Activated naive CD4-positive, alpha-beta T cell treated with anti-CD3 and anti-CD28 coated beads, Interleukin-2, amount 50 U/mL, for 24 hours (primary cell): ENCODE results near the gene POC1B.

Experiments
- H3K27ac Mint-ChIP-seq: one replicate; pipeline ENCODE4 v1.8.0; 2021; ENCODE audit warnings: mild to moderate bottlenecking, mixed read lengths
- H3K27me3 Mint-ChIP-seq: one replicate; pipeline ENCODE4 v1.8.0; 2021; ENCODE audit warnings: mixed read lengths
- H3K36me3 Mint-ChIP-seq: one replicate; pipeline ENCODE4 v1.8.0; 2021; ENCODE audit warnings: mixed read lengths
- H3K4me1 Mint-ChIP-seq: one replicate; pipeline ENCODE4 v1.8.0; 2021; ENCODE audit warnings: mixed read lengths
- H3K4me3 Mint-ChIP-seq: one replicate; pipeline ENCODE4 v1.8.0; 2021; ENCODE audit warnings: mild to moderate bottlenecking, mixed read lengths
- H3K9me3 Mint-ChIP-seq: one replicate; pipeline ENCODE4 v1.8.0; 2021; ENCODE audit warnings: mixed read lengths

POC1B gene

DNA sequence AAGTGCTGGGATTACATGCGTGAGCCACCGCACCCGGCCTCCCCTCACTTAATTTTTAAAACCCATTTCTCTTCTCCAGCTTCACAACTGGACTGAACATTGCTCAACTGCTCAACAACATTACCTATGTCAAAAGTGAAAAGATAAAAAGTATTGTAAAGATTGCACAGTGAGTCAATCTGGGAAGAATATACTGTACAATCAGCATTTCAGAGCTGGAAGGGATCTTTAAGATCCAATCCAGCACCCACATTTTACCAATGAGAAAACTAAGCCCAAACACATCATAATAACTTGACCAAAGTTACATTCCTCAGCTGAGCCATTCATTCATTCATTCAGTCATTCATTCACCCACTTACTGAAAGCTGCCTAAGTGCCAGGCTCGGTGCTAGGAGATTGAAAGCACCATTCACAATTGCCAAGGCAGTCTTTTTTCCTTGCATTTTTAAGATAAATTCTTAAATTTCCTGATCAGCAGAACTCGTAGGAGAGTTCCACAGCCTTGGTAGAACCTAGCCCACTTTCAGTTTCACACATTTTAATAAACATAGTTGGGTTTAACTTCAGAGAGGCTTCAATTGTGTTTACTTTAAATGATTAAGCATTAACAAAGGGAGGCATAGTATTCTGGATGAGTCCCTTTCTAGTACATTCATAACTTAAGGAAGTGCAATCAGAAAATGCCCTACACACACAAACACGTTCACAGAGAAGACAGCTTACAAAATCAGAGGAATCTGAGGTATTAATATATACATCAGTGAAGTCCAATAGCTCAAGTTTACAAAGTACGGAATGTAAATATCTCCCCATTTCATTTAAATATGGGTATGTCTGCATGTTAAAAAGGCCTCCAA lies 4.3 kb downstream of the POC1B start:
- H3K27ac Mint-ChIP-seq: no peak overlapping the region
- no peaks in the 10 kb centered on the region for H3K9me3 Mint-ChIP-seq
- no peaks in the 10 kb centered on the region for H3K27me3 Mint-ChIP-seq
- peaks cover 62% of the 10 kb centered on the region for H3K4me1 Mint-ChIP-seq
- H3K4me3 Mint-ChIP-seq: peak overlapping the region; percentile 63
- peaks cover 16% of the 10 kb centered on the region for H3K36me3 Mint-ChIP-seq

DNA sequence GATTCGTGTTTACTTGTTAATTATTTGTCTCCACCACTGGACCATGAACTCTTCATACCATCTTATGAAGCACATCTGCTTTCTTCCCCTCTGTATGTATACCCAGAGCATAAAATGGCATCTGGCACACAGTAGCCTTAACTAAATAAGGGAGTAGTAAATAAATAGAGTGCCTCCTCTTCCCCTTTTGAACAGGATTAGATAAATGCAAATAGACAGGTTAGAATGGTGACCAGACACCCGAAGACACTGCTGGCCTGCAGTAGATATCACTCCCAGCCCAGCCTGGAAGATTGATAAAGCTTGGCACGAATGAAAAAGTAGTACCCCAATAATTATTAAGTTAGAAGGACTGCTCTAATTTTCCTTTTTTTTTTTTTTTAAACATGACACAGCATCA lies 8.1 kb downstream of the POC1B start:
- no peaks in the 10 kb centered on the region for H3K9me3 Mint-ChIP-seq
- peaks cover 35% of the 10 kb centered on the region for H3K4me1 Mint-ChIP-seq
- H3K27ac Mint-ChIP-seq: no peak overlapping the region
- peaks cover 5% of the 10 kb centered on the region for H3K36me3 Mint-ChIP-seq
- no peak overlapping the region for H3K4me3 Mint-ChIP-seq
- H3K27me3 Mint-ChIP-seq: no peaks in the 10 kb centered on the region

DNA sequence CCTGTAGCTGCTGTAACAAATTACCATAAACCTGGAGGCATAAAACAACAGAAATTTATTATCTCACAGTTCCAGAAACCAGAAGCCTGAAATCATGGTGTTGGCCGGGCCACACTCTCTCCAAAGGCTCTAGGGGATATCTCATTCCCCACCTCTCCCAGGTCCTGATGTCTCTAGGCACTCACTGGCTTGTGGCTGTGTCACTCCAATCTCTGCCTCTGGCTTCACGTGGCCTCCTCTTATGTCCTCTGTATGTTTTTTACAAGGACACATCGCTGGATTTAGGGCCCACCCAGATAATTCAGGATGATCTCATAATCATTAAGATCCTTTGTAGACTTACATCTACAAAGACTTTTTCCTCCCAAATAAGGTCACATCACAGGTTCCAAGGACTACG lies 9.2 kb downstream of the POC1B start:
- Mint-ChIP-seq H3K27me3 (no peaks in the 10 kb centered on the region), H3K27ac (no peak overlapping the region), H3K9me3 (no peaks in the 10 kb centered on the region), H3K4me3 (no peak overlapping the region), H3K4me1 (peaks cover 24% of the 10 kb centered on the region), H3K36me3 (peaks cover 2% of the 10 kb centered on the region)

DNA sequence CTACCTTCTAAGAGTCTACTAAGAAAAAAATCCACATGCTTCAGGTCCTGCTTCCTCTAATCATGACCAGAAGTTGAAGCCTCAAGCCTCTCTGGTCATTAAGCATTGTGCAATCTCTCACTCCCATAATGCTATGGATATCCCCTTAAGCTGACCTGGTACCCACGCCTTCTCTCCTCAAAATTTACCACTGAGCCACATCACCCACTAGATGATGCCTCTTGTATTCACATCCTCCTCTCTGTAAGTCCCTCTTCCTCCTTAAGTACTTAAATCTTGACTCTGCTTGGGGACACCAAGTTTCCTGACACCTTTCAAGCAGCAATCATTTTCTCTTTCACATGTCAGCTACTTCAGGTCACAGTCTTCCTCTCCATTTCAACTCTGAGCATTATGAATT lies 11.1 kb downstream of the POC1B start:
- Mint-ChIP-seq H3K27ac (no peak overlapping the region), H3K4me1 (peaks cover 12% of the 10 kb centered on the region), H3K27me3 (no peaks in the 10 kb centered on the region), H3K36me3 (no peaks in the 10 kb centered on the region), H3K9me3 (no peaks in the 10 kb centered on the region), H3K4me3 (no peak overlapping the region)

DNA sequence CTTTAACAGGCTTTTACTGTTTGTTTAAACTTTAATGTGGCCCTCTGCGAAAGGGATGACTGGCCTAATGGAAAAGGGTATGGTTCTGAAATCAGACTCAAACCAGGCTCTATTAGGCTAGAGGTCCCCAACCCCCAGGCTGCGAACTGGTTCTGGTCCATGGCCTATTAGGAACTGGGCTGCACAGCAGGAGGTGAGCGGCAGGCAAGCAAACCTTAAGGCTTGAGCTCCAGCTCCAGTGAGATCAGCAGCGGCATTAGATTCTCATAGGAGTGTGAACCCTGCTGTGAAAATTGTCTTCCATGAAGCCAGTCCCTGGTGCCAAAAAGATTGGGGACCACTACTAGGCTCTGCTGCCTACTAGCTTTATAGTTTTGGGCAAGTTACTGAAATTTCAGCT lies 12.3 kb downstream of the POC1B start:
- Mint-ChIP-seq H3K27ac (no peak overlapping the region), H3K4me1 (peaks cover 6% of the 10 kb centered on the region), H3K36me3 (no peaks in the 10 kb centered on the region), H3K27me3 (no peaks in the 10 kb centered on the region), H3K9me3 (no peaks in the 10 kb centered on the region), H3K4me3 (no peak overlapping the region)

DNA sequence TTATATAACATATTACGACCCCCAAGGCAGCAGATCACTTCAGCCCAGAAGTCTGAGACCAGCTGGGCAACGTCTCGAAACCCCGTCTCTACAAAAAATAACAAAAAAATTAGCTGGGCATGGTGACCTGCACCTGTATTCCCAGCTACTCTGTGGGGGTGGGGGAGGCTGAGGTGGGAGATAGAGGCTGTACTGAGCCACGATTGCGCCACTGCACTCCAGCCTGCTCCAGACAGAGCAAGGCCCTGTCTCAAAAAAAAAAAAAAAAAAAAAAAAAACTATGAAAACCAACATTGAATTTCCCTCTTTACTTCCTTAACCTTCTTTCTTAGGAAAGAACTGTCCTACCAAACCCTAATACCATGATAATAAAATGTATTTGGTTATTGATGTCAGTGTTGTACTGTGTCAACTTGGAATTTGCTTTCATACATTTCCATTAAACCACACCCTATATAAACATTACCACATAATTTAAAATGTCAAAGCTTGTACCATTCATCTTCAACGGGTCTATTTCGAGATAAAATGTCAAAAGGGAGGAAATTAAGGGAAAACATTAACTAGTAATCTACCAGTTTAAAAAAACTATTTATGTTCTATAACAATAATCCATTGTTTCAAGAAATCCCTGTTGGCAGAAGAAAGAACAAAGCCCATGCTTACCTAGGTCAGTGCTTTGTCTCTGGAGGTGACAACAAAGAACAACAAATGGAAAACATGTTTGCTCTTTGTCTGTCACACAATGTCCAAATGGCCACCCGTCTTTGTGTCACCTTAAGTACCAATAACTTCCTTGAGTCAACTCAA lies 18.6 kb downstream of the POC1B start:
- Mint-ChIP-seq H3K36me3 (peaks cover 6% of the 10 kb centered on the region), H3K9me3 (no peaks in the 10 kb centered on the region), H3K27me3 (no peaks in the 10 kb centered on the region), H3K4me1 (peaks cover 11% of the 10 kb centered on the region), H3K27ac (no peak overlapping the region), H3K4me3 (no peak overlapping the region)

DNA sequence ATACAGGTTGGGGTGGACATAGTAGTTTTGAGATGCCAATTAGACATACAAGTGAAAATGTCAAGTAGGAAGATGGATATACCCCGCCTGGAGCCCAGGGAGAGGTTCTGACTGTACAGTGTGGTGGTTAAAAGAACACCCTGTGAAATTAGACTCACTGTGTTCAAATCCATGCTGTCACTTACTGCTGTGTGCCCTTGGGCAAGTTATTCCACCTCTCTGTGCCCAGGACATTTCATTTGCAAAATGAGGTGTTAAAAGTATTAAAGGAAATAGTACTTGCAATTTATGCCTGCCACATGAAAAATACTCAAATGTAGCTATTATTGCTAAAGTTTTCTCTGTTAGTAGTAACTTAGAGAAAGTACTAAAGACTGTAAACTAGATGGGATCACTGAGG lies 19.8 kb downstream of the POC1B start:
- peaks cover 10% of the 10 kb centered on the region for H3K36me3 Mint-ChIP-seq
- no peaks in the 10 kb centered on the region for H3K27me3 Mint-ChIP-seq
- peaks cover 16% of the 10 kb centered on the region for H3K4me1 Mint-ChIP-seq
- H3K27ac Mint-ChIP-seq: peak overlapping the region; percentile 21
- no peaks in the 10 kb centered on the region for H3K9me3 Mint-ChIP-seq
- no peak overlapping the region for H3K4me3 Mint-ChIP-seq

DNA sequence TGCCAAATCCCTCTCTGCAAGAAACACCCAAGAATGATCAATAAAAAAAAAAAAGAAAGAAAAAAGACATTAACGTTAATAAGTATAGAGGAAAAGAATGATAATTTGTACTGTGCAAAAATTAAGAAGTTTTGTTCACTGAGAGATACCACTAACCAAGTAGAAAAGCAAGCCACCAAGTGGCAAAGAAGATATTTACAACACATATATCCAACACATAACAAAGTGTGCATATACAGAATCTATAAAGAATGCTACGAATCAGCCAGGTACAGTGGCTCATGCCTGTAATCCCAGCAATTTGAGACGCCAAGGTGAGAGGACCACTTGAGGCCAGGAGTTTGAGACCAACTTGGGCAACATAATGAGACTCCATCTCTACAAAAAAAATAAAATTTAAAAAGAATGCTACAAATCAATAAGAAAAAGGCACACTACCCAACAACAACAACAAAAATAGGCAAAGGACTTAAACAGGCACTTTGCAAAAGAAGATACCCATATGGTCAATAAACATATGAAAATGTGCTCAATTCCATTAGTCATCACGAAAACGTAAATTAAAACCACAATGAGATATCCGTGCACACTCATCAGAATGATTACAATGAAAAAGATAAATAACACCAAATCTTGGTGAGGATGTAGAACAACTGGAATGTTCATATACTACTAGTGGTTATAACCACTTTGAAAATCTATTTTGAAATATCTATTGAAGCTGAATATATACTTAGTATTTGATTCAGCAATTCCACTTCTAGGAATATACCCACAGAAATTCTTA lies 21.1 kb downstream of the POC1B start:
- peaks cover 16% of the 10 kb centered on the region for H3K4me1 Mint-ChIP-seq
- H3K9me3 Mint-ChIP-seq: no peaks in the 10 kb centered on the region
- H3K27me3 Mint-ChIP-seq: no peaks in the 10 kb centered on the region
- H3K27ac Mint-ChIP-seq: no peak overlapping the region
- H3K4me3 Mint-ChIP-seq: no peak overlapping the region
- peaks cover 13% of the 10 kb centered on the region for H3K36me3 Mint-ChIP-seq

DNA sequence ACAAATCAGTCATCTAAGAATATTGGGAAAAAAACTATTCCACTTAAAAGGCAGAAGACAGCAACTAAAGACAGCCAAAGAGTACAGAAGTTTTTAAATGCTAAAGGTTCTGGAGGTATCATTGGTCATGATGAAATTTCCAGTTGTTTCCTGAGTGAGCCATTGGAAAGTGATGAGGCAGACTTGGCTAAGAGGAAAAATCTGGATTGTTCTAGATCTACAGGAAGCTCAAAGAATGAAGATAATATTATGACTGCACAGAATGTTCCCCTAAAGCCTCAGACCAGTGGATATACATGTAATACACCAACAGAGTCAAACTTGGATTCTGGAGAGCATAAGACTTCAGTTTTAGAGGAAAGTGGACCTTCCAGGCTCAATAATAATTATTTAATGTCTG lies 24.1 kb downstream of the POC1B start:
- Mint-ChIP-seq H3K27me3 (no peaks in the 10 kb centered on the region), H3K9me3 (no peaks in the 10 kb centered on the region), H3K4me1 (peaks cover 16% of the 10 kb centered on the region), H3K27ac (no peak overlapping the region), H3K4me3 (no peak overlapping the region), H3K36me3 (peaks cover 16% of the 10 kb centered on the region)

DNA sequence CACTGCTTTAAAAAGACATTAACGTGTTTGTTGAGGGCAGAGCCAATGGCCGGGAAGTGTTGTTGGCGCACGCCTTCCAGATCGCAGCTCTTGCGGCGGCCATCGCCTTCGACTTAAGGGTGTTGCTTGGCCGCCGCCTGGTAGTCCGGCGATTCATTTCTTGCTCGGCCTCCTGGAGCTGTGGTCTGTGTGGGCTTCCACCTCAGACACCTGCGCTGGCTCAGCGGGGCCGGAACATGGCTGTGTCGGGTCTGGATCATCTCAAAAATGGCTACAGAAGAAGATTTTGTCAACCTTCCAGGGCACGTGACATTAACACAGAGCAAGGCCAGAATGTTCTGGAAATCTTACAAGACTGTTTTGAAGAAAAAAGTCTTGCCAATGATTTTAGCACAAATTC lies 26.0 kb downstream of the POC1B start:
- Mint-ChIP-seq H3K9me3 (no peaks in the 10 kb centered on the region), H3K27ac (no peak overlapping the region), H3K4me1 (peaks cover 18% of the 10 kb centered on the region), H3K27me3 (no peaks in the 10 kb centered on the region), H3K4me3 (no peak overlapping the region), H3K36me3 (peaks cover 21% of the 10 kb centered on the region)

DNA sequence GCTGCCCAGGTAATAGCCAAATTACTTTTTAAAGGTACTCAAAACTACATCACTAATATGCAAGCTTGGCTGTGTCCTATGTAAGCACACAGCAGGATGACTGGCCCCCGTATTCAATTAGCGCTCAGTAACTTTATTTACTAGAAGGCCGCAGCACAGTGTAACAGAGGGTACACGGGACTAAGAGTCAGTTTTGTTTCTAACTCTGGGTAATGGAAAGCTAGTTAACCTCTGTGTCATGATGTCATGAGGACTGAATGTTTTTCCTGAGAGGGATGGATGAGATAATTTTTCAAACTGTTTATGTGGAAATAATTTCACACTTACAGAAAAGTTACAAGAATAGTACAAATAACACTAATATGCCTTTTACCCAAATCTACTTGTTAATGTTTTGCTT lies 28.4 kb downstream of the POC1B start:
- H3K27ac Mint-ChIP-seq: no peak overlapping the region
- H3K9me3 Mint-ChIP-seq: no peaks in the 10 kb centered on the region
- H3K4me1 Mint-ChIP-seq: peaks cover 28% of the 10 kb centered on the region
- no peak overlapping the region for H3K4me3 Mint-ChIP-seq
- peaks cover 25% of the 10 kb centered on the region for H3K36me3 Mint-ChIP-seq
- H3K27me3 Mint-ChIP-seq: no peaks in the 10 kb centered on the region

DNA sequence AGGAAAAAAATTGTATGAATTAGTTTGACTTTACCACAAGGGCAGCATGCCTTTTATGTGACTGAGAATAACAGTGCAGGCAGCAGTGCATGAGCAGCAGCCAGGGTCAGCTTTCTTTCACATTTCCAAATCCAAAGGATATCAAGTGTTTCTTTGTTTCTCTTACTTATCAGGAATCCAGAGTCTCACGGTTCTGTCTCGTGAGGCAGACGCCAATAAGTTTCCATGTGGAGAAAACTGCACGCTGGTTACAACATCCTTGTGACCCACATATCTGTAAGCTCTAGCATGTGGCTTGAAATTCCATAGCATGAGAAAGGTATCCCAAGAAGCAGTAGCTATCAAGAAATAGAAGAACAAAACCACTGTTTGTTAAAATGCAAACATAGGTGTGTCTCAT lies 28.8 kb downstream of the POC1B start:
- Mint-ChIP-seq H3K4me1 (peaks cover 24% of the 10 kb centered on the region), H3K27me3 (no peaks in the 10 kb centered on the region), H3K9me3 (no peaks in the 10 kb centered on the region), H3K4me3 (no peak overlapping the region), H3K36me3 (peaks cover 21% of the 10 kb centered on the region), H3K27ac (no peak overlapping the region)

DNA sequence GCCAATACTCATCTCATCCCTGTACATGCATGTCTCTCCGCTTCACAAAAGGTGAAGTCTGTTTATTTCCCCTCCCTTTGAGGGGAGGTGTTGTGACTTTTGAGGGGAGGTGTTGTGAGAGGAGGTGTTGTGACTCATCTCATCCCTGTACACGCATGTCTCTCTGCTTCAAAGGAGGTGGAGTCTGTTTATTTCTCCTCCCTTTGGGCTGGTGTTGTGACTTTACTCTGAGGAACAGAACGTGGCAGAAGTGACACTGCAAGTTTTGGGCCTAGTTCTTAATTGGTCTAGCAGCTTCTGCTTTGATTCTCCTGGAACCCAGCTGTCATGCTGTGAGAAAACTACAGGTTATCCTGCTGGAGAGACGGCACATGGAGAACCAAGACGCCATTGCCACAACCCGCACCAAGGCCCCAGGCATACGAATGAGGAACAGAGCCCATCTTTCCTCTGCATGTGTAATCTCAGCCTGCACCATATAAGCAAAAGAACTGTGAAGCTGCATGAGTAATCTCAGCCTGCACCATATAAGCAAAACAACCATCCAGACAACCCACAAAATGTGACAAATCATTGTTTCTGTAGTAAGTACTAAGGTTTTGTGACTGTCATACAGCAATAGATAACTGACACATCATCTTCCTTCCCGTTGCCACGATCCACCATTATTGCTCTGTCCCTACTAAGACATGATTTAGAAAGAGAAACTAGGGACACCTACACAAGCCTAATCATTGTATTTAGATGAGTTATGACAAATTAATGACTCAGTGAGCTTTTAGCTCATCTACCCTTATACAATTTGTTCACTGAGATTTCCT lies 31.2 kb downstream of the POC1B start:
- peaks cover 18% of the 10 kb centered on the region for H3K36me3 Mint-ChIP-seq
- H3K9me3 Mint-ChIP-seq: no peaks in the 10 kb centered on the region
- H3K27me3 Mint-ChIP-seq: no peaks in the 10 kb centered on the region
- H3K27ac Mint-ChIP-seq: peak overlapping the region; percentile 93
- H3K4me1 Mint-ChIP-seq: peaks cover 21% of the 10 kb centered on the region
- H3K4me3 Mint-ChIP-seq: peak overlapping the region; percentile 41

DNA sequence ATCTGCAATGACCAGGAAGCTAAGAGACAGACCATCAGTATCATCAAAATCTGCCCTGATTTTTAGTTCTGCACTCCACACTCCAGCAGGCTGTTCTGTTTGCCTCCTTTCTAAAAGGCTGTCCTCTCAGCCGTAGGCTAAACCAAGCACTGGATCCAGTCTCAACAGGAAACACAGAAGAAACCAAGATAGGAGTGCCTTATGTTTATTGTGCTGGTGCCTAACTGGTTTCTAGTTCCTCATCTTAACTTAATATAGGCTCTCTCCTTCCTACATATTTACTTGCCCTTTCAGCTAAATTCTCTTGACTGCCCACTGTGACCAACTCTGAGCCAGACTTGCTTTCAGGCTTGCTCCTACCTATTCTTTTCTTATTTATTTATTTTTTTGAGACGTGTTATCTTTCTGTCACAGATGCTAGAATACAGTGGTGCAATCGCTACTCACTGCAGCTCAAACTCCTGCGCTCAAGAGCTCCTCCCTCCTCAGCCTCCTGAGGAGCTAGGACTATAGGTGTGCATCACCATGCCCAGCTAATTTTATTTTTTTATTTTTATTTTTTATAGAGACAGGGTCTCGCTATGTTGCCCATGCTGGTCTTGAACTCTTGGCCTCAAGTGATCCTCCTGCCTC lies 32.1 kb downstream of the POC1B start:
- Mint-ChIP-seq H3K4me3 (no peak overlapping the region), H3K27me3 (no peaks in the 10 kb centered on the region), H3K4me1 (peaks cover 21% of the 10 kb centered on the region), H3K36me3 (peaks cover 18% of the 10 kb centered on the region), H3K9me3 (no peaks in the 10 kb centered on the region), H3K27ac (peak overlapping the region; percentile 93)

DNA sequence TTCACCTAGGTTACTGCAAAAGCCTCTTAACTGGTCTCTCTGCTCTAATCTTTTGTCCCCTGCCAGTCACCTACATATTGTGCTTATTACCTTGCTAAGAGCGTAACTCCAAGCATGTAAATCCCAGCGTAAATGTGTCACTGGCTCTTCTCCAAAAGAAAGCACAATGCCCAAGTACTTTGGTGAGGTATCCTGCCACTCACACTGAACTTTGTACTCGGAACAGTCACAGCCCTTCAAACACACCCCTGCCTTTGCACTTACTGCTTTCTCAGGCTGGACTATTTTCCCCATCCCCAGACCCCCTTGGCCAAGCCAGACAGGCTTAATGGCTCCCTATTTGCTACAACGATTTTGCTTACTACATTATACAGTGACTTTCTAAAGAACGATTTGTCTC lies 33.0 kb downstream of the POC1B start:
- H3K27me3 Mint-ChIP-seq: no peaks in the 10 kb centered on the region
- H3K9me3 Mint-ChIP-seq: no peaks in the 10 kb centered on the region
- H3K36me3 Mint-ChIP-seq: peaks cover 17% of the 10 kb centered on the region
- no peak overlapping the region for H3K4me3 Mint-ChIP-seq
- H3K27ac Mint-ChIP-seq: no peak overlapping the region
- H3K4me1 Mint-ChIP-seq: peaks cover 21% of the 10 kb centered on the region
